Right lobe of liver (tissue), 4 donors: Measurements from ENCODE around the gene CLN3.

Experiments used
- POLR2A ChIP-seq: fragments of 450-650 bp; IDR thresholded peaks from one replicate; pipeline ENCODE4 v1.6.1; 2017; ENCODE audit warnings: antibody characterized with exemption, mild to moderate bottlenecking
- TF ChIP-seq, protein P1 (sequence below), 4 donors: fragments of 200-600 bp in 3 of 4; fragments of 450-650 bp in 1 of 4; IDR thresholded peaks; one replicate each; pipeline versions ENCODE4 v1.5.1 to v1.8.0; 2016 to 2022; ENCODE audit warnings: antibody characterized with exemption in 4 of 4, mild to moderate bottlenecking in 2 of 4
- donor health status: DM: no; HTN: no; CAD: no.
- donor health status: DM: no; HTN: no; CAD: no.
- donor health status: DM: no; HTN: yes; CAD: no.

DNA sequence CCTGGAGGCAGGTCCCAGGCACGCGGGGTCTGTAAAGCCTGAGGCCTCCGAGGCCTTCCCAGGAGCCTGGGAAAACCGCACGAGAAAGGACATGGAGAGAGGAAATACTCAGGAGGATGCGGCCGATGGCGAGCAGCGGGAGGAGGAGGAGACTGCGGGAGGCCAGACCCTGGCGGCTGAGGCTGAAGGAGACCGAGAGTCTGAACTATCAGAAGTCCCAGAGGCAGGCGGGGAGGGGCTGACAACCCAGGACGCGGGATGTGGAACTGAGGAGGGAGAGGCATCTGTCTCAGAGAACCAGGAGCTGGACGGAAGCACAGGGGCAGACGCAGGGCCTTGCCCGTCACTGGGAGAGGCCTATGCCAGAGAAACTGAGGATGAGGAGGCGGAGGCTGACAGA is 5.0 kb upstream of the CLN3 start:
- TF ChIP-seq POLR2A: no peak
- TF ChIP-seq, protein P1, sequence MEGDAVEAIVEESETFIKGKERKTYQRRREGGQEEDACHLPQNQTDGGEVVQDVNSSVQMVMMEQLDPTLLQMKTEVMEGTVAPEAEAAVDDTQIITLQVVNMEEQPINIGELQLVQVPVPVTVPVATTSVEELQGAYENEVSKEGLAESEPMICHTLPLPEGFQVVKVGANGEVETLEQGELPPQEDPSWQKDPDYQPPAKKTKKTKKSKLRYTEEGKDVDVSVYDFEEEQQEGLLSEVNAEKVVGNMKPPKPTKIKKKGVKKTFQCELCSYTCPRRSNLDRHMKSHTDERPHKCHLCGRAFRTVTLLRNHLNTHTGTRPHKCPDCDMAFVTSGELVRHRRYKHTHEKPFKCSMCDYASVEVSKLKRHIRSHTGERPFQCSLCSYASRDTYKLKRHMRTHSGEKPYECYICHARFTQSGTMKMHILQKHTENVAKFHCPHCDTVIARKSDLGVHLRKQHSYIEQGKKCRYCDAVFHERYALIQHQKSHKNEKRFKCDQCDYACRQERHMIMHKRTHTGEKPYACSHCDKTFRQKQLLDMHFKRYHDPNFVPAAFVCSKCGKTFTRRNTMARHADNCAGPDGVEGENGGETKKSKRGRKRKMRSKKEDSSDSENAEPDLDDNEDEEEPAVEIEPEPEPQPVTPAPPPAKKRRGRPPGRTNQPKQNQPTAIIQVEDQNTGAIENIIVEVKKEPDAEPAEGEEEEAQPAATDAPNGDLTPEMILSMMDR (IDR thresholded peaks at IDR 0.05): no peak
